ENCODE results near the gene CEACAM1. TPM values are rescaled to one million over a fixed set of nuclear protein-coding genes. Genes with fewer than 3 reads are reported as not detected.
"Not testable (repeated sequence)": the region's sequence is repeated elsewhere in the genome, so short reads cannot be mapped to it uniquely, and the experiment has no call there.

CEACAM1 gene
- total RNA-seq, 1 donor from 2014 or later, result 3.8 TPM

- DNase-seq, result no peak
Observed at GRCh38 chr19:42511340-42511739, 16.9 kb downstream of the CEACAM1 start.

DNA sequence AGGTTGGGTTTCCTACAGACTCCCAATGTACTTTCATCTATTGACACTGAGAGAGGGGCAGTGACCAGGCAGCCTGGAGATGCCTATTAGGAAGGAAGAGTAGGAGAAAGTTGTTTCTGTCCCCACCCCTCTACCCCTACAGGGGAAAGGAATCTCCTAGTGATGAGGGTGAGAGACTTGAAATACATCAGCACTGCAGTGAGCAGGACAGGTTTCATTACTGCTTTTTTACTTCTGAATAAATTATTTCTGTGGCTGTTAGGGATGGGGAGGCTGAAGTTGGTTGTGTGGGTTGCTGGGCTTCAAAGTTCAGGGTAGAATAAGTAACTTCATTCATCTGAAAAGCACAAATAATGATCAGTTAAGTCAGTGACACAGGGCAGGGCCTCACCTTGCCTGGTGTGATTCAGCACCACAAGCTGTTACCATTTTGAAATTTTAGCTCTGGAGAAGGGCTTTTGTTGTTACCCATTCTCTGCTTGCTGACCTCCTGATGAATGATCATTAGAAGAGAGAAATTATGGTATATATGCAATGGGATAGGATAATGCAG is 19.3 kb downstream of the CEACAM1 start:
- DNase-seq, result no peak

- DNase-seq, result no peak
Observed at GRCh38 chr19:42505066-42505465, 23.2 kb downstream of the CEACAM1 start.

- no peak for DNase-seq
Observed at GRCh38 chr19:42501733-42502132, 26.5 kb downstream of the CEACAM1 start.

- not testable (repeated sequence) for DNase-seq
Observed at GRCh38 chr19:42501243-42501642, 27.0 kb downstream of the CEACAM1 start.

DNA sequence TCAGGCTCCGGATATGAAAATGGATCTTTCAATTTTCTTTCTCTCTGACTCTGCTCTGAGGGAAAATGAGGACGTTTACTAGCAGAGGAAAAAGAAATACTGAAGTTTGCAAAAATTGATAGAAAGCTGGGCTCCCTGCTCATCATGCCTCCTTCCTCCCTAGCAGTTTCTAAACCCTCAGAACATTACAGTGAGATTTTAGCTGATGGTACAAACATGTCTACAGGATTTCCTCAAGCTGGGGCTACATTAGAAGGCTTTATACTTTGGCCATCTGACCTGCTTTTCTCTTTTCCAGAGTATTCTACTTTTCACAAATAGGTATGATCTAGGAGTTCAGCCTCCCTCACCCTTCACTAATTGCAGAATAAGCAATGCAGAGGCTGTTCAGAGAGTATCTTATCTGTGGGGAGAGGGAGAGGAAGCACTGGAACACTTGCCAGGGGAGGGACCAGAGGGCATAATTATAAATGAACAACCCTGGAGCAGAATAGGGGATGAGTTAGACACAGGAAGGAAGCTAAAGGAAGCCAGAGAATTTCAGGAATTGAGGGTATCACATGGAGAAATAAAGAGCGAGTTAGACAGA is 30.0 kb downstream of the CEACAM1 start:
- no peak for DNase-seq

DNA sequence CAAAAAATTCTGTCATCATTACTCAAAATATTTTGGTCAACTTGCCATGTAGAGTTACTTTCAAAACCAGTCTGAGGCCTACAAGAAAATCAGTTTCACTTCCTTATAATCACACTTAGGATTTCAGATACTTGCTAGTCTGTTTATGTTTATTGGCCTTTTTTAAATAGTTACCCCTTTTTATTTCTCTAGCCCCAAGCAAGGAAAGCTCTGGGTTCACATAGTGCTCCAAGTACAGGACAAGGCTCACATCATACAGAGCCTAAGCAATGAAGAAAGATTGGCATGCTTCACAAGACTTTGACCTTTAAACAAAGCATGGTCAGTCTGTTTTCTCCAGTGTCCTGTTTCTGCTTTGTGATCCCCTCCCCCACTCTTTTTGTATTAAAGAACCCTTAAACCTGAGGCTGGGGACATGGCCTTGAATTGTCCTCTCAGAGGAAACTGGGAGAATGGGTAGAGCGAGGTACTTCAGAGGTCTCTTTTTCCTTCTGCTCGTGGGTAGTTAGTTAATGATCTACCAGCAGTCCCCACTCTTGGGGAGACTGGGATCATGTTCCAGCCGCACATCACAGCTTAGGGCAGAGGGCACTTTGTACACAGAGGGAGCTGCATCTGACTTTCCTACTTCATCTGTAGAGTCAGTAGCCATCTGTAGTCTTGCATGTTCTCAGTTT is 30.7 kb downstream of the CEACAM1 start:
- no peak for DNase-seq

DNA sequence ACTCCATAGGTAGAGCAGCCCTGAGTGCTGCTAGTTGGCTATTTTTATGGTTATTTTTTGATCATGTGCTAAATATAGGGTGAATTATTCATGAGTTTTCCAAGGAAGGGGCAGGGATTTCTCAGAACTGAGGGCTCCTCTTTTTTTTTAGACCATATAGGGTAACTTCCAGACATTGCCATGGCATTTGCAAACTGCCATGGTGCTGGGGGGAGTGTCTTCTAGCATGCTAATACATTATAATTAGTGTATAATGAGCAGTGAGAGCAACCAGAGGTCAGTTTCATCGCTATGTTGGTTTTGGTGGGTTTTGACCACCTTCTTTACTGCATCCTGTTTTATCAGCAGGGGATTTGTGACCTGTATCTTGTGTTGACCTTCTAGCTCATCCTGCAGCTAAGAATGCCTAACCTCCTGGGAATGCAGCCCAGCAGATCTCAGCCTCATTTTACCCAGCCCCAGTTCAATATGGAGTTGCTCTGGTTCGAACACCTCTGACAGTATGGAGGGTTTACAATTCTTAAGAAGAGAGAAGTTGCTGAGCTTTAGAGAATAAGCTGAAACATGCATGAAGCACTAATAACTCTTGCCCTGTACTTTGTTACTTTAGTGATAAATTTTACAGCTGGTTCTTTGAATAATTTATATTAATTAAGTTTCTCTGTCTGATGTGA is 31.7 kb downstream of the CEACAM1 start:
- DNase-seq, result no peak

DNA sequence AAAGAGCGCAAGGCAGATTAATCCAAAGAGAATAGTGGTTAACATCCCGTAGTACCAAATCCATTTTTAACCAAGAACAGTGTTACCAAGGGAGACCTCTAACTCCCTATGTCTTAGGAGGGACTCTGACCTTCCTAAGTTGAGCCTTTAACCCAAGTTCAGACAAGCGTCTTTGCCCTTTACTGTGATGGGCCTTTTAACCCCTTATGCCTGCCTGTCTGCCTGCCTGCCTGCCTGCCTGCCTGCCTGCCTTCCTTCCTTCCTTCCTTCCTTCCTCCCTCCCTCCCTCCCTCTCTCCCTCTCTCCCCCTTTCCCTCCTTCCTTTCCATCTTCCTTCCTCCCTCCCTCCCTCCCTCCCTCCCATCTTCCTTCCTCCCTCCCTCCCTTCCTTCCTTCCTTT is 32.6 kb downstream of the CEACAM1 start:
- no peak for DNase-seq

- DNase-seq, result no peak
Observed at GRCh38 chr19:42494321-42494720, 34.0 kb downstream of the CEACAM1 start.

DNA sequence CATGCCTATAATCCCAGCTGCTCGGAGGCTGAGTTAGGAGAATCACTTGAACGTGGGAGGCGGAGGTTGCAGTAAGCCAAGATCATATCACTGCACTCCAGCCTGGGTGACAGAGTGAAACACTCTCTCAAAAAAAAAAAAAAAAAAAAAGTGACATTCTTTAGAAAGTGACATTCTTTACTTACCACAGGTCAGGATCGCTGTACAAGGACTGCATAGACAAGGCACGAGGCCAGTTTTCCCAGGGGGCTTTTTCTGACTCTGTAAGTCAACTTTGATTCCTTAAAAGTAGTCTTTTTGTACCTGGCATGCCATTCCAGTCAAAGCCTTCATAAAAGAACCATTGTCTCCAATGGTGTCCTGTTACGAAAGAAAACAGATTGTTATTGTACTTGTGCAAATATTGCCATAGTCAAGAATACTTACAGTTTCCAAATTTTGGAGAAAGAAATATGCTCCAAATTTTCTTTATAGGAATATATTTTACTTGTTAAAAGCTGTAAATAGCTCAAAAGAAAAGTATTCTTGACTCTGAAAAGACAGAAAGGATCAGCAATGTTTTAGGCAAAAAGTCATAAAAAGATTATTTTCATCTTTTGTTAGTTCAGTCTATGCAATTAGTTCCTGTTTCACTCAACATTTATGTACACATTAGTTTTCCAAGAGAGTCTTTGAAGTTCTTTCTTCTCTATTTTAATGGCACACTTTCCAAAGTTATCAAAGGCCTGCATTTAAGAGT is 39.3 kb downstream of the CEACAM1 start:
- no peak for DNase-seq

DNA sequence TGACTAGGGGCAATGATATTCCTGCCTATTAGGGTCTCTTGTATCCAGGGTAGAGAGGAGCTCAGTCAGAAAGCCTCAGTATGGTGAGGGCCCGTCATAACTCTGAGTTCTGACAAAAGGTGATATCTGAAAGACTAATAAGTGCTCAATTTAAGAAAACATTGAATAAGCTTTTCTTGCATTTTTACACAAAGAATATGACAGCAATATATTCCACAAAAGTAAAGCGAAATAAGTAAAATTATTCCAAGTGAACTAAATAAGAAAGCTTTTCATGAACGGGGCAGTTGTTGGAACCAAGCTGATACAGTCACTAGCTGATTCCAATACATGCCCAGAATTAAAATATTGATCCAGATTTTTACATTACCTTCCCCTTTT is 40.5 kb downstream of the CEACAM1 start:
- no peak for DNase-seq

- no peak for DNase-seq
Observed at GRCh38 chr19:42487032-42487797, 41.1 kb downstream of the CEACAM1 start.

DNA sequence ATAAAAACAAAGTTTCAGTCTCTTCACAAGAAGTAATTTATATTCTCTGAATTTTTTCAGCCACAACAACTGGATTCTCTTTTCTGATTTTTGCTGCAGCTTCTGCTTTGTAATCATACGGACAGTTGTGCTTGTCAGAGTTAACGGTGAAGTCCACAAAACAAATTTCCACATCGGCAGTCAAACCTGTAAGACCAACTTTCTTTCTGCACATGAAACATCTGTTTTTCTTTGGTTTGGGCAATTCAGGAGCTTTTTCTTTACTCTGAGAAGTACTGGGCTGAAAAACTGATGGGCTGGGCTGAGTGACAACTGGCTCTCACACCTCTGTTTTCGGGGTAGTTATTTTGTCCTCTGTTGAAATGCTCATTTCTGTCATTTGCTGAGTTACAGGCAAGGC is 43.2 kb downstream of the CEACAM1 start:
- DNase-seq, result not testable (repeated sequence)

GRCh38 chr19:42480335-42481095 is 47.8 kb downstream of the CEACAM1 start:
- no peak for DNase-seq

DNA sequence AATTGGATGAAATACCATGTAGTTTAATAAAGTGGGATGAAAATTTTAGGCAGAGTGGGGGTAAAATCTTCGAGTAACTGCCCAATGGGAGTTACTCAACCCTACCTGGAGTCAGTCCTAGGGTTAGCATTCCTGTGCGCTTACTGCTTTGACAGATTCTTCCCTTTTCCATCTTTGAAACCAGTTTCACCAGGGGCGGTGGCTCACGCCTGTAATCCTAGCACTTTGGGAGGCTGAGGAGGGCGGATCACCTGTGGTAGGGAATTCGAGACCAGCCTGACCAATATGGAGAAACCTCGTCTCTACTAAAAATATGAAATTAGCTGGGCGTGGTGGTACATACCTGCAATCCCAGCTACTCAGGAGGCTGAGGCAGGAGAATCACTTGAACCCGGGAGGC is 48.5 kb downstream of the CEACAM1 start:
- DNase-seq, result no peak

DNA sequence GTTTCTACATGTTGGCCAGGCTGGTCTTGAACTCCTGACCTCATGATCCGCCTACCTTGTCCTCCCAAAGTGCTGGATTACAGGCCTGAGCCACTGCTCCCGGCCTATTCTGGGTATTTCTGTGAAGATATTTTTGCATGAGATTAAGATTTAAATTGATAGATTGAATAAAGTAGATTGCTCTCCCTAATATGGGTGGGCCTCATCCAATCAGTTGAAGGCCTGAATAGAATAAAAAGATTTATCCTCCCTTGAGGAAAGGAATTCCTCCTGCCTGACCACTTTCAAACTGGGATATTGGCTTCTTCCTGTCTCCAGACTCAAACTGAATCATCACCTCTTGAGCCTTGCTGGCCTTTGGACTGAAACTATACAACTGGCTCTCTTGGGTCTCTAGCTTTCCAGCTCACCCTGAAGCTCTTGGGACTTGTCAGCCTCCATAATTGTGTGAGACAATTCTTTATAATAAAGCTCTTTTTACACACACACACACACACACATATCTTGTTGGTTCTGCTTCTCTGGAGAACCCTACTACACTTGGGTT is 49.4 kb downstream of the CEACAM1 start:
- DNase-seq, result no peak

DNA sequence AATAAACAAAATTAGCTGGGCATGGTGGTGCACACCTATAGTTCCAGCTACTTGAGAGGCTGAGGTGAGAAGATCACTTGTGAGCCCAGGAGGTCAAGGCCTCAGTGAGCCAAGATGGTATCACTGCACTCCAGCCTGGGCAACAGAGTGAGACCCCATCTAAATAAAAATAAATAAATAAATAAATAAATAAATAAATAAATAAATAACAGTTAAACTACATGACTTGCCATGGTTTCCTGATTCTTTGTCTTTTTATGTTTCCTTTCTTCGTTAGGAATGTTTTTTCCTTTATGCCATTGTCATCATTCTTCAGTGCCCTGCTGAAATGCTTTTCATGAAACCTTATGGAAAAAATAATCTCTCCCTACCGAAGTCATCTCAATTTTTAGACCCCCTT is 50.3 kb downstream of the CEACAM1 start:
- DNase-seq, result no peak

DNA sequence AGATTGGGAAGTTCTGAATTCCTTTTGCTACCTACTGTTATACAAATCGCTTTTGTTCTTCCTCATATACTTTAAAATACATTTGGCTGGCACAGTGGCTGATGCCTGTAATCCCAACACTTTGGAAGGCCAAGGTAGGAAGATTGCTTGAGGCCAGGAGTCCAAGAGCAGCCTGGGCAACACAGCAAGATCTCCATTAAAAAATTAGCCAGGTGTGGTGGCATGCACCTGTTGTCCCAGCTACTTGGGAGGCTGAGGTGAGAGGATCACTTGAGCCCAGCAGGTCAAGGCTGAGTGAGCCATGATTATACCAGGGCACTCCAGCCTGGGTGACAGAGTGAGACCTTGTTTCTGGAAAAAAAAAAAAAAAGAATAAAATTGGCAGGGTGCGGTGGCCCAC is 51.2 kb downstream of the CEACAM1 start:
- DNase-seq, result no peak

DNA sequence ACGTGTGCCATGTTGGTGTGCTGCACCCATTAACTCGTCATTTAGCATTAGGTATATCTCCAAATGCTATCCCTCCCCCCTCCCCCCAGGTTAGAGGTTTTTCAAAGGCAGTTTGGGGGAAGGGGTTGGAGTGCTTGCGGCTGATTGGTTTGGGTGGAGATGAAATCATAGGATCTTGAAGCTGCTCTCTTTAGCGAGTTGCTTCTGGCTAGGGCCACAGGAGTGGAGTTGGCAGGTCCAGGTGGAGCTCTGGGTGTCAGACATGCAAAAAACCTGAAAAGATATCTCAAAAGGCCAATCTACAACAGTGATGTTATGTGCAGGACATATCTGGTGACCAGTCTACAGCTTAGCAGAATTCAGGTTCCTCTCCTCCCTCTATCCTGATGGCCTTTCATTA is 52.9 kb downstream of the CEACAM1 start:
- DNase-seq, result no peak

DNA sequence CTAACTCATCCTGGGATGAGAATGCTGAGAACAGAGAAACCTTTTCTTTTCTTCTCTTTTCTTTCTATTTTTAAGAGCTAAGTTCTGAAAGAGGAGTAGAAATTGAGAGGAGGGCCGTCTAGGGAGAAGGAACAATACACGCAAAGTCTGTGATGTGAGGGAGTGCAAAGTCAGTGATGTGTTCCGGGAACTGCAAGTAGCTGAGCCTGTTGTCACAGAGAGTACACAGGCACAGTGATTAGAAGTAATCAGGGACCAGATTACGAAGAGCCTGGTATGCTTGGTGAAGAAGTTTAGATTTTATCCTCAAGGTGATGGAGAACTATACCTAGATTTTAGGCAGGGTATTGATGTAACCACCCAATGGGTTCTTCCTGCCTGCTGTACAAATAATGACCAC is 53.5 kb downstream of the CEACAM1 start:
- no peak for DNase-seq

Measured in tongue (tissue), 2 donors.